Endothelial cell of umbilical vein (primary cell): ENCODE measurements around the gene CEP162. TPM values are rescaled to one million over a fixed set of nuclear protein-coding genes. Genes with fewer than 3 reads are reported as not detected.
"Not testable (repeated sequence)": the region's sequence is repeated elsewhere in the genome, so short reads cannot be mapped to it uniquely, and the experiment has no call there.

ENCODE experiments used
- BruUV-seq: library from RNA; stranded (reverse); fragments of 400-500 nt; replicated peaks from 2 replicates; lab custom pipeline; 2021; lab: Mats Ljungman, UMichigan
- CTCF ChIA-PET: fragments of 300-600, 350-600 bp; sonication (Branson Sonifier 250); formaldehyde crosslinking; loops from one replicate; lab custom pipeline; 2021; ENCODE audit warnings: antibody characterized with exemption, inconsistent platforms; lab: Charles Lee
- POLR2A ChIA-PET: fragments of 300-600, 350-600 bp; sonication (Branson Sonifier 250); formaldehyde crosslinking; loops from one replicate; lab custom pipeline; 2021; ENCODE audit warnings: antibody characterized with exemption, inconsistent platforms; lab: Charles Lee
- DNase-seq: peaks from one replicate; pipeline ENCODE4 v3.0.0-alpha.2; 2011; ENCODE audit warnings: low read depth, low spot score
- FAIRE-seq: peaks from 2 replicates; lab custom pipeline; 2011; peaks lifted over from hg19 to GRCh38; lab: Jason Lieb, UNC
- H2AFZ ChIP-seq: 2 replicates; pipeline ENCODE4 v1.6.0; 2012; ENCODE audit warnings: low read depth, low read length, control low read depth, inconsistent platforms
- H3K27ac ChIP-seq: 2 replicates; pipeline ENCODE4 v1.5.1; 2011; ENCODE audit warnings: low read depth, mild to moderate bottlenecking, control low read depth, low read length, moderate library complexity; ENCODE audit not compliant: insufficient read depth
- H3K27me3 ChIP-seq, 2 experiments: 2 replicates each; pipeline versions ENCODE4 v1.6.0 to v1.6.1; 2011; ENCODE audit warnings: low read length in 2 of 2, mixed read lengths in 1 of 2; ENCODE audit not compliant: control insufficient read depth in 2 of 2, insufficient read depth in 2 of 2
- H3K36me3 ChIP-seq, 2 experiments: 2 replicates in 1 of 2; 3 replicates in 1 of 2; pipeline ENCODE4 v1.5.1; 2011; ENCODE audit warnings: low read length in 2 of 2, mild to moderate bottlenecking in 1 of 2, moderate library complexity in 1 of 2; ENCODE audit not compliant: control insufficient read depth in 2 of 2, insufficient read depth in 2 of 2; ENCODE audit errors: extremely low read depth in 1 of 2
- H3K4me1 ChIP-seq: 3 replicates; pipeline ENCODE4 v1.5.1; 2011; ENCODE audit warnings: mild to moderate bottlenecking, low read length; ENCODE audit not compliant: control insufficient read depth, insufficient read depth; ENCODE audit errors: extremely low read depth
- H3K4me2 ChIP-seq: 2 replicates; pipeline ENCODE4 v1.6.1; 2011; ENCODE audit warnings: low read length, control low read depth, mixed read lengths; ENCODE audit not compliant: insufficient read depth
- H3K4me3 ChIP-seq, 3 experiments: fragments of 200-600 bp in 1 of 3; sonication (generic), shearing (Covaris generic) in 1 of 3; replicated peaks in 1 of 3; 2 replicates each; pipeline ENCODE4 v1.5.1; 2011 to 2016; ENCODE audit warnings: control low read depth in 3 of 3, low read length in 3 of 3, mild to moderate bottlenecking in 2 of 3, inconsistent platforms in 1 of 3, low read depth in 1 of 3, moderate library complexity in 1 of 3; ENCODE audit not compliant: insufficient read depth in 1 of 3
- H3K79me2 ChIP-seq: 2 replicates; pipeline ENCODE4 v1.6.0; 2012; ENCODE audit warnings: low read length, inconsistent platforms; ENCODE audit not compliant: control insufficient read depth, insufficient read depth
- H3K9ac ChIP-seq: replicated peaks from 2 replicates; pipeline ENCODE3; 2011; ENCODE audit warnings: low read length, control low read depth; ENCODE audit not compliant: insufficient read depth; ENCODE audit errors: extremely low read depth
- H3K9me1 ChIP-seq: replicated peaks from 3 replicates; pipeline ENCODE4 v1.6.0; 2011; ENCODE audit warnings: mild to moderate bottlenecking, low read length; ENCODE audit not compliant: control insufficient read depth, insufficient read depth; ENCODE audit errors: extremely low read depth
- H3K9me3 ChIP-seq: replicated peaks from 2 replicates; pipeline ENCODE4 v1.5.1; 2012; ENCODE audit warnings: low read length, inconsistent platforms; ENCODE audit not compliant: control insufficient read depth, insufficient read depth
- H4K20me1 ChIP-seq: replicated peaks from 2 replicates; pipeline ENCODE3; 2011; ENCODE audit warnings: mild to moderate bottlenecking, low read length; ENCODE audit not compliant: control insufficient read depth, insufficient read depth; ENCODE audit errors: extremely low read depth
- EZH2 ChIP-seq: IDR thresholded peaks from 2 replicates; pipeline ENCODE4 v1.6.1; 2012; ENCODE audit warnings: borderline replicate concordance, low read depth, mild to moderate bottlenecking, moderate library complexity, low read length, inconsistent platforms; ENCODE audit not compliant: severe bottlenecking
- FOS ChIP-seq: IDR thresholded peaks from 2 replicates; pipeline ENCODE4 v1.6.1; 2011; ENCODE audit warnings: mild to moderate bottlenecking, low read length, moderate library complexity, borderline replicate concordance; ENCODE audit not compliant: insufficient read depth
- GATA2 ChIP-seq: IDR thresholded peaks from 2 replicates; pipeline ENCODE4 v1.7.0; 2011; ENCODE audit warnings: low read depth, mild to moderate bottlenecking, moderate library complexity, mixed read lengths, low read length; ENCODE audit not compliant: insufficient read length, insufficient read depth
- JUN ChIP-seq: IDR thresholded peaks from 2 replicates; pipeline ENCODE4 v1.6.1; 2011; ENCODE audit warnings: borderline replicate concordance, low read depth; ENCODE audit not compliant: insufficient read length, insufficient read depth
- MYC ChIP-seq: IDR thresholded peaks from one replicate; pipeline ENCODE4 v1.6.1; 2011; ENCODE audit warnings: mild to moderate bottlenecking, low read depth, low read length
- POLR2A ChIP-seq: IDR thresholded peaks from 2 replicates; pipeline ENCODE4 v1.6.1; 2012; ENCODE audit warnings: low read depth, mild to moderate bottlenecking, control low read depth, low read length
- POLR2AphosphoS5 ChIP-seq: IDR thresholded peaks from 2 replicates; pipeline ENCODE4 v1.6.1; 2012; ENCODE audit warnings: low read depth, mild to moderate bottlenecking, control low read depth, low read length, moderate library complexity; ENCODE audit not compliant: insufficient read depth
- dilution Hi-C: fragments of 300-500 bp; cut with MboI; formaldehyde crosslinking; loops from one replicate; pipeline ENCODE4 v1.15.0; 2019; ENCODE audit warnings: low sequenced_read_pairs; ENCODE audit not compliant: extremely low pct_ligation_motif_present
- intact Hi-C: fragments of 100-400 bp; cut with micrococcal nuclease; formaldehyde crosslinking; loops from one replicate; pipeline ENCODE4 v1.10.0; 2022
- polyA plus RNA-seq, 4 experiments: library from polyadenylated mRNA; depleted of rRNA in 3 of 4; stranded (reverse) in 3 of 4; unstranded in 1 of 4; fragments of >200 nt; gene quantifications; 2 replicates each; pipeline versions ENCODE4 v1.2.1 to v1.2.3, GENCODE V29; 2011 to 2012; ENCODE audit warnings: missing spikeins in 1 of 4
- total RNA-seq: library from RNA; stranded (reverse); gene quantifications from 2 replicates; pipeline ENCODE4 v1.2.3, GENCODE V29; 2021
- TF ChIP-seq, protein P1 (sequence below): IDR thresholded peaks from 2 replicates; pipeline ENCODE4 v1.6.1; 2011; ENCODE audit not compliant: insufficient read depth, insufficient read length
- TF ChIP-seq, protein P2 (sequence below), 2 donors: IDR thresholded peaks; 1 replicate in 1 of 2; 2 replicates in 1 of 2; pipeline ENCODE4 v1.5.1; 2011; ENCODE audit warnings: low read length in 2 of 2, mild to moderate bottlenecking in 2 of 2, moderate library complexity in 2 of 2, control low read depth in 1 of 2, inconsistent platforms in 1 of 2, low read depth in 1 of 2; ENCODE audit not compliant: insufficient read depth in 1 of 2; ENCODE audit errors: extremely low read depth in 1 of 2

The CEP162 gene
- total and polyA plus RNA-seq, 2 donors (not counting 3 experiments of a cell fraction or from before 2014, with no cell fraction given): 0.79 to 10.8 TPM

DNA sequence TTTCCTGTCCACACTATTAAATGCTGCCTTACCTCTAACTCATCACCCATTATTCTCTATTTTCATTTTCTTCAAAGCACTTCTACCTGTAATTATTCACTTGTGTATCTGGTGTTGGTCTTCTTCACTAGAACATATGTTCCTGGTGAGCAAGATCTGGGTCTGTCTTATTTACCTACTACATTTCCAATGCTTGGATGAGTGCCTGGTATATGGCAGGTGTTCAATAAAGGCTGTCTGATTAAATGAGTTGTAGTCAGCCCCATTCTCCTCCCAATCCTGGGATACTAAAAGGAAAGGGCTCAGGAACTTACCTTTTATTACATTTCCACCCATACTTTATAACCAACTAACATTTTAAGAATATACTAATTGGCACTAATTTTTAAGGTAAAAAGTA, 61.0 kb downstream of the CEP162 start:
- ChIA-PET POLR2A (no interaction called here), CTCF (no interaction called here)
- FAIRE-seq (no peak), DNase-seq (no peak)
- H3K36me3 ChIP-seq: peaks cover 0 to 2% of the 10 kb centered on the region in 2 experiments
- no peak overlapping the region for H3K4me2 ChIP-seq
- H4K20me1 ChIP-seq: no peaks in the 10 kb centered on the region
- H3K4me1 ChIP-seq: no peaks in the 10 kb centered on the region
- TF ChIP-seq FOS (no peak), GATA2 (no peak), POLR2A (no peak), JUN (no peak), MYC (no peak), POLR2AphosphoS5 (no peak), EZH2 (no peak)
- TF ChIP-seq, protein P1, sequence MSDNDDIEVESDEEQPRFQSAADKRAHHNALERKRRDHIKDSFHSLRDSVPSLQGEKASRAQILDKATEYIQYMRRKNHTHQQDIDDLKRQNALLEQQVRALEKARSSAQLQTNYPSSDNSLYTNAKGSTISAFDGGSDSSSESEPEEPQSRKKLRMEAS: no peak
- TF ChIP-seq, protein P2, sequence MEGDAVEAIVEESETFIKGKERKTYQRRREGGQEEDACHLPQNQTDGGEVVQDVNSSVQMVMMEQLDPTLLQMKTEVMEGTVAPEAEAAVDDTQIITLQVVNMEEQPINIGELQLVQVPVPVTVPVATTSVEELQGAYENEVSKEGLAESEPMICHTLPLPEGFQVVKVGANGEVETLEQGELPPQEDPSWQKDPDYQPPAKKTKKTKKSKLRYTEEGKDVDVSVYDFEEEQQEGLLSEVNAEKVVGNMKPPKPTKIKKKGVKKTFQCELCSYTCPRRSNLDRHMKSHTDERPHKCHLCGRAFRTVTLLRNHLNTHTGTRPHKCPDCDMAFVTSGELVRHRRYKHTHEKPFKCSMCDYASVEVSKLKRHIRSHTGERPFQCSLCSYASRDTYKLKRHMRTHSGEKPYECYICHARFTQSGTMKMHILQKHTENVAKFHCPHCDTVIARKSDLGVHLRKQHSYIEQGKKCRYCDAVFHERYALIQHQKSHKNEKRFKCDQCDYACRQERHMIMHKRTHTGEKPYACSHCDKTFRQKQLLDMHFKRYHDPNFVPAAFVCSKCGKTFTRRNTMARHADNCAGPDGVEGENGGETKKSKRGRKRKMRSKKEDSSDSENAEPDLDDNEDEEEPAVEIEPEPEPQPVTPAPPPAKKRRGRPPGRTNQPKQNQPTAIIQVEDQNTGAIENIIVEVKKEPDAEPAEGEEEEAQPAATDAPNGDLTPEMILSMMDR (IDR thresholded peaks at IDR 0.05; ENCODE audit: extremely low read depth in 1 of 2, insufficient read depth in 1 of 2, low read depth in 1 of 2, low read length in 2 of 2): no peak
- no peak overlapping the region for H2AFZ ChIP-seq
- BruUV-seq: no TSS peak
- H3K79me2 ChIP-seq: no peaks in the 10 kb centered on the region
- intact Hi-C loops (no loop called here), dilution Hi-C loops (no loop called here)
- no peak overlapping the region for H3K27ac ChIP-seq
- no peak overlapping the region for H3K9ac ChIP-seq
- H3K4me3 ChIP-seq: no peak overlapping the region
- no peaks in the 10 kb centered on the region for H3K27me3 ChIP-seq
- H3K9me3 ChIP-seq: no peaks in the 10 kb centered on the region
- no peaks in the 10 kb centered on the region for H3K9me1 ChIP-seq

DNA sequence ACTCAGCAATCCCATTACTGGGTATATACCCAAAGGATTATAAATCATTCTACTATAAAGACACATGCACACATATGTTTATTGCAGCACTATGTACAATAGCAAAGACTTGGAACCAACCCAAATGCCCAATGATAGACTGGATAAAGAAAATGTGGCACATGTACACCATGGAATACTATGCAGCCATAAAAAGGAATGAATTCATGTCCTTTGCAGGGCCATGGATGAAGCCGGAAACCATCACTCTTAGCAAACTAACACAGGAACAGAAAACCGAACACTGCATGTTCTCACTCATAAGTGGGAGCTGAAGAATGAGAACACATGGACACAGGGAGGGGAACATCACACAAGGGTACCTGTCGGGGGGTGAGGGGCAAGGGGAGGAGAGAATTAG, 63.1 kb downstream of the CEP162 start:
- H3K27me3 ChIP-seq, FAIRE-seq, H2AFZ ChIP-seq, H3K4me1 ChIP-seq, H3K4me3 ChIP-seq, dilution Hi-C loops, H3K79me2 ChIP-seq, CTCF ChIA-PET, BruUV-seq, H3K27ac ChIP-seq, H3K9ac ChIP-seq, intact Hi-C loops, H4K20me1 ChIP-seq, H3K9me3 ChIP-seq, H3K9me1 ChIP-seq, H3K36me3 ChIP-seq, DNase-seq, H3K4me2 ChIP-seq, POLR2A ChIA-PET: not testable (repeated sequence)
